Brain pericyte (primary cell): Measurements from ENCODE around the gene FRA10AC1.
"Not testable (repeated sequence)": the region's sequence is repeated elsewhere in the genome, so short reads cannot be mapped to it uniquely, and the experiment has no call there.

Experiments used
- DNase-seq: peaks from one replicate; pipeline ENCODE4 v3.0.0-alpha.2; 2012; ENCODE audit warnings: low read depth, low spot score

The FRA10AC1 gene

GRCh38 chr10:93703066-93703465 lies 674 bp upstream of the FRA10AC1 start:
- DNase-seq = no peak

DNA sequence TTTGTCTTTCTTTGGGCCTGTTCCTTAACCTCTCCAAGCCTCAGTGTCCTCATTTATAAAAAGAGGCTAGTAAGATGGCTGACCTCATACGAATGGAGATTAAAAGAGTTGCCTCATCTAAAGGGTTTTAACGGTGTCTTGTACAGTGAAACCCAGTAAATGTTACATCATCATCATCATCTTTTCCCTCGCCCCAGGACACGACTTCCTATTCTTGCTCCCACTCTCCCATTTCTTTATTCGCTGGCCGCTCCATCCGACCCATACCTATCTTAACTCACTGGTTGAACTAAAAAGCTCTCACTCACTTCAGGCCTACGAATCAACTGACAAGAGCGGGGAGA lies 554 bp downstream of the FRA10AC1 start:
- DNase-seq = peak; percentile 20

GRCh38 chr10:93697207-93697606 lies 5.2 kb downstream of the FRA10AC1 start:
- no peak for DNase-seq

GRCh38 chr10:93696582-93696981 lies 5.8 kb downstream of the FRA10AC1 start:
- DNase-seq = not testable (repeated sequence)

- DNase-seq = no peak
These were observed 6.7 kb downstream of the FRA10AC1 start for GRCh38 chr10:93695740-93696139.

- DNase-seq = no peak
These were observed 14.7 kb downstream of the FRA10AC1 start for GRCh38 chr10:93687737-93688136.

DNA sequence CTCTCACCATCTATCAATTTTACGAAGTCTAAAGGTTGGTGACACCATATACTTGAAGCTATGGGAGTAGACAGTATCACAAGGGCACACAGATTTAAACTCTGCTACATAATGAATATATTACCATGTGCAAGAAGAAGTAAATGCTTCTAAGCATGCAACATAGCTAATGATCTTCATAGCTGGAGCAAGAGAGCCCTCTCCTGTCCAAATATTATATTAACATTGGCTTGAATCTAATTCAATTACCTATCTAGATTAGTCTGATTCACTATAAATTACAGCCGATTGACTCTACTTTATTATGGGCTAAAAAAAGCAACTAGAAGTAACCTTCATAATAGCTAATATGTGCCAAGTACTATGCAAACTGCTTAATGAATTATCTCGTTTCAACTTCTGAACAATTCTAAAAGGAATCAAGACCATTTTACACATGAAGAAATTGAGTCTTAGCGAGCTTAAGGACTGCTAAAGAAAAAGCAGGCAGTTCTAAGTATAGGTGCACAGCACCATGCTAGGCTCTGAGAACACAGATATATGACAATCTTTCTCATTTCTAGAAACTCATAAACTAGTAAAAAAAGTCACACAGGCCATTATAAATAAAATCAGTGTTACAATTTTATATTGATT lies 21.9 kb downstream of the FRA10AC1 start:
- peak; percentile 29 for DNase-seq

DNA sequence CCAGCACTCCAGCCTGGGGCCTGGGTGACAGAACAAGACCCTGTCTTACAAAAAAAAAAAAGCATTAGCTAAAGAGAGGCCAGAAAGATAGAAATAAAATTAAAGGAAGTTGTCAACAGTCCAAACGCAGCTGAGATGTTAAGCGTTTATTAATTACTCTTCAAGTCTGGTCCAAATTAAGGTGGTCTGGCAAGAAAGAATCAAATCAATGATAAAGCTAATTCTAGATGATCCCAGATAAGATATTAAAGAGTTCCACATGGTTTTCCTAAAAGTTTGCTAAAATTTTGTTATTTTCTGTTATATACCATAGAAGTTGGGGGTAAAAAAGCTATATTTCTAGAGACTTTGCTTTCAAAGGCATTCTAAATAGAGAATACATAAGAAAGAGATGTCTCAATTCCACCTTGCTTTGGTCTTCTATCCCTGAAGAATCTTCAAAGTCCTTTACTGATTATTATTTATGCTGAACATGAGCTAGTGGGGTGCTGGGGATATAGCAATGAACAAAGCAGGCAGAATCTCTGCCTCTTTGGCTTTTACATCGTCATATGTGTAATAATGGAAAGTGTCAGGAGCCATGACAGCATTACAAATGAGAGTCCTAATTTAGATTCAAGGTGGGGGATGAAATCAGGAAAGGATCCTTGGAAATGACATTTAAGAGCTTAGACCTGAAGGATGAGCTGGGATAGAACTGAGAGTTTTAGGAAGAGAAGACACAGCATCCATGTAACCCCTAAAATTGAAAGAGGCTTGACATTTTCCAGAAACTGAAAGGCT lies 23.4 kb downstream of the FRA10AC1 start:
- DNase-seq = no peak

- DNase-seq = no peak
These were observed 24.0 kb downstream of the FRA10AC1 start for GRCh38 chr10:93678386-93678785.

DNA sequence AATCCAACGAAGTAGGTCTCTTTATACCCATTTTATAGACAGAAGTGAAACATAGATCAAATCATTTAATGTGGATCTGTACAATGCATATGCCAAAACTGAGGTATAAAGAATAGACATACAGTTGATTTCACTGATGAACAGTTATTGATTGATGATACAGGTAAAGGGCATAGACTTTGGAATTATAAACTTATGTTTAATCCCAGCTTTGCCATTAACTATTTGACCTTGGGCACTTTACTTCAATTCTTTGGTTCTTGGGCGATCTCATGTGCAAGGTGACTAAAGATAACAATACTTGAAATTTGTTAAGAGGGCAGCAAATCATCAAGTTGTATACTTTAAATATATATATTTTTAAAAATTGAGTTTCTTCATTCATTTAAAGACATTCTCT lies 28.6 kb downstream of the FRA10AC1 start:
- DNase-seq = no peak

DNA sequence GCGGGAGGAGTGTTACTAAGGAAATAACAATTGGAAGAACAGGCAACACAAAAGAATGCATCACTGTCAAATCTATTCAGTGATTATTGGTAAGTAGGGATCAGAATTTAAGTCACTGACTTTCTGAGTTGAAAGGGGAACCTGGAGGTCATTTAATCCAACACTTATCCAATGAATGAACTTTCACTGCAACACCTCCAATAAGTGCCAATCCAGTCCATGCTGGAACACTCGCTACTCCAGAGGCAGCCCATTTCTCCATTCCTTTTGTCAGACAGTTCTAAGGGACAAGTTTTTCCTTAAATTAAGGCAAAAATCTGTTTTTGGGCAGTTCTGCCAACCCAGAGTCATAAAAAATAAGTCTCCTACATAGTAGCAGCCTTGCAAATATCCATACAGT lies 29.5 kb downstream of the FRA10AC1 start:
- no peak for DNase-seq

GRCh38 chr10:93672022-93672678 lies 30.2 kb downstream of the FRA10AC1 start:
- no peak for DNase-seq

DNA sequence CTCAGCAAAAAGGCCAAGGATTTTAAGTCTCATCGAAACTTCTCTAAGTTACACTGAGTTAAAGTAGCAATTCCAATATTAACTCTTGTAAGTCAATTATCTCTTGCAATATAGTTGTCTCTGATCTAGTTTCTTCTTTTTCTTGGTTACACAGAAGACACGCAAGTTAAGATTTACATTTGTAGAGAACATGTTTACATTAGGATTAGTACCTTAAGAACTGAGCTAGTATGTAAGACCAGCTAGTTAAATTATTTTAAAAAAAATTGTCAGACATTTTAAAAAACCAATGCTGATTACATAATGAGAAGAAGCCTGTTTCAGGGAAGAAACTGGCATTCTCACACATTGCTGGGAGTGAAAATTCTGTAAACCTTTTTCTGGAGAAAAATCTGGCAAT lies 31.4 kb downstream of the FRA10AC1 start:
- no peak for DNase-seq

DNA sequence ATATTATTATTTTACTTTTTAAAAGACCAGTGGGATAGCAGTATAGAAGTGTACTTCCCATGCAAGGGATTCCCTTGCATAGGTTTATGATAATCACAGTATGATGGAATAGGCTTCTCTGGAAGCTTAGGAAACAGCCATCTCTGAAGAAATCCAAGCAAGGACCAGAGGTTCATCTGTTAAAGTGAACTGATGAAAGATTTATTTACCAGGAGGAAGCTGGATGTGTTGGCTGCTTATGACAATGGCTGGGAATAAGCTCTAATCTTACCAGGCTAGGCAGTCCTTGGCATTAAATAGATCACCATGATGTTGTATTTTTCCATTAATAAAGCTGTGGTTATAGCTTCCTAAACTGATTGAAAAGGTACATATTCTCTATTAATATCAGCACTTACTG lies 32.0 kb downstream of the FRA10AC1 start:
- no peak for DNase-seq

DNA sequence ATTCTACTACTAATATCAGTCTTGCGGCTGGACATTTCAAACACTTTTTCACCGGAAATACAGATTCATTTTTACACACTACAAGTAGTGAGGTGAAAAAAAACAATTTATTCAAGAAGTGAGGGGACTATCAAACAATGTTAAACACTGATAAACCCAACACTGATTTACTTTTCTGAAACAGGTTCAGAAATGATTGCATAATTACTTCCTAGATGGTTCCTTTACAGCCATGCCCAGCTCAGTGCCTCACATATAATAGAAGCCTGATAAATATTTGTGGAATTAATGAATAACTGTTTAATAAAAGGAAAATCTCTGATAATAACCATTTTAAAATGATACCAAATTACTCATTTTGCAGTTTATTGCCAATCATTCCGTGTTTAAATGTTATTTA lies 34.6 kb downstream of the FRA10AC1 start:
- no peak for DNase-seq

- no peak for DNase-seq
These were observed 36.4 kb downstream of the FRA10AC1 start for GRCh38 chr10:93666030-93666429.

GRCh38 chr10:93657757-93658156 lies 44.6 kb downstream of the FRA10AC1 start:
- DNase-seq = no peak

DNA sequence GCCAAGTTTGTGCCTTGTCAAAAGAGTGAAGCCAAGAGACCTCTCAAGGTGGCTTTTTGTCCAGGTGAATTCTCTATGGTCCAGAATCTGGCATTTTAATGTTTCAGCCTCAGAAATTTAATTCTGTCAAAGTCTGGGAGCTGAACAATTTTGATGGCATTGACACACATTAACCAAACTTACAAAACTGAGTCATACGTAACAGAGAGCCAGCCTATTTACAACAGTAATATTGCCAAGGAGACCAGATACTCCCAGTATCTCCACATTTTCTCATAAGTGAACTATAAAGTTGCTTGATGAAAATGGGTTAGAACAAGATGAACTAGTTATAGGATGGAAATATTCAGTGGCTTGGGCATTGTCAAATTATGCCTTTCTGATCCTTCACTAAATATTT lies 46.2 kb downstream of the FRA10AC1 start:
- no peak for DNase-seq

DNA sequence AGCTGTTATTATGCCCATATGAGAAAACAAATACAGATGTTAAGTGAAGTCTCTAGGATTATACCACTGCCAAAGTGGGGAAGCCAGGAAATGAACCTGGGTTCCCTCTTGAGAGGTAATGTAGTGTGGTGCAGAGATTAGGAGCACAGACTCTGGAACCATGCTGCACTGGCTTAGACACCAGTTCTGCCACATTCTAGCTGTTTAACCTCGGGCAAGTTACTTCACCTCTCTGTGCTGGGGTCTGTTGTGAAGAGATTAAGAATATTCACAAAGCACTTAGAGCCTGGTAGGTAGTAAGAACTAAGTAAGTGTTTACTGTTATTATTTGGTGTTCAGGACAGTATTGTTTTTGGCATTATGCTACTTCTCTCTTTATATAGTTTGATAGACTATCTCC lies 48.2 kb downstream of the FRA10AC1 start:
- DNase-seq = no peak

GRCh38 chr10:93652857-93653256 lies 49.5 kb downstream of the FRA10AC1 start:
- DNase-seq = no peak

GRCh38 chr10:93639791-93640190 lies 62.6 kb downstream of the FRA10AC1 start:
- no peak for DNase-seq

- no peak for DNase-seq
These were observed 71.5 kb downstream of the FRA10AC1 start for GRCh38 chr10:93630625-93631557.
